ENCODE data around the gene TMEM255B.
"Not testable (repeated sequence)": the region's sequence is repeated elsewhere in the genome, so short reads cannot be mapped to it uniquely, and the experiment has no call there.

Gene TMEM255B

GRCh38 chr13:113823771-113824170, 64.7 kb downstream of the TMEM255B start:
- Histone ChIP-seq H3K27me3 (no peaks in the 10 kb centered on the region), H3K36me3 (peaks cover 86% of the 10 kb centered on the region), H3K4me1 (peaks cover 10% of the 10 kb centered on the region), H3K4me3 (no peak overlapping the region), H3K9ac (no peak overlapping the region), H3K27ac (no peak overlapping the region), H4K20me1 (peaks cover 98% of the 10 kb centered on the region), H3K4me2 (no peak overlapping the region), H3K9me3 (peaks cover 22% of the 10 kb centered on the region)
- TF ChIP-seq Cebpa-rat (IDR thresholded peaks at IDR 0.05) = no peak

- H3K9ac ChIP-seq = no peak overlapping the region
- no peaks in the 10 kb centered on the region for H3K4me1 ChIP-seq
- no peak overlapping the region for H3K4me3 ChIP-seq
- peaks cover 78% of the 10 kb centered on the region for H3K36me3 ChIP-seq
- TF ChIP-seq Cebpa-rat (IDR thresholded peaks at IDR 0.05) = no peak
- no peak overlapping the region for H3K27ac ChIP-seq
- H3K9me3 ChIP-seq = peaks cover 22% of the 10 kb centered on the region
- no peak overlapping the region for H3K4me2 ChIP-seq
- peaks cover 98% of the 10 kb centered on the region for H4K20me1 ChIP-seq
- no peaks in the 10 kb centered on the region for H3K27me3 ChIP-seq
Measured at GRCh38 chr13:113825841-113826240, 66.8 kb downstream of the TMEM255B start.

- not testable (repeated sequence) for H3K4me2 ChIP-seq, H3K9ac ChIP-seq, H3K4me3 ChIP-seq, H3K4me1 ChIP-seq, H3K27ac ChIP-seq, H3K27me3 ChIP-seq
- Histone ChIP-seq H3K9me3 (peaks cover 22% of the 10 kb centered on the region), H3K36me3 (peaks cover 72% of the 10 kb centered on the region), H4K20me1 (peaks cover 98% of the 10 kb centered on the region)
Measured at GRCh38 chr13:113826446-113826845, 67.4 kb downstream of the TMEM255B start.

- peaks cover 67% of the 10 kb centered on the region for H3K36me3 ChIP-seq
- no peak overlapping the region for H3K27ac ChIP-seq
- H3K9me3 ChIP-seq = peaks cover 21% of the 10 kb centered on the region
- H3K4me2 ChIP-seq = no peak overlapping the region
- H3K27me3 ChIP-seq = no peaks in the 10 kb centered on the region
- H4K20me1 ChIP-seq = peaks cover 98% of the 10 kb centered on the region
- no peak overlapping the region for H3K9ac ChIP-seq
- H3K4me3 ChIP-seq = no peak overlapping the region
- TF ChIP-seq Cebpa-rat (IDR thresholded peaks at IDR 0.05) = no peak
- H3K4me1 ChIP-seq = no peaks in the 10 kb centered on the region
Measured at GRCh38 chr13:113827021-113827420, 68.0 kb downstream of the TMEM255B start.

- peaks cover 67% of the 10 kb centered on the region for H3K36me3 ChIP-seq
- H4K20me1 ChIP-seq = peaks cover 98% of the 10 kb centered on the region
- peaks cover 8% of the 10 kb centered on the region for H3K9me3 ChIP-seq
- H3K4me1 ChIP-seq = no peaks in the 10 kb centered on the region
- H3K9ac ChIP-seq = no peak overlapping the region
- H3K4me3 ChIP-seq = no peak overlapping the region
- H3K27ac ChIP-seq = no peak overlapping the region
- H3K27me3 ChIP-seq = no peaks in the 10 kb centered on the region
- TF ChIP-seq Cebpa-rat (IDR thresholded peaks at IDR 0.05) = no peak
- no peak overlapping the region for H3K4me2 ChIP-seq
Measured at GRCh38 chr13:113828282-113828825, 69.3 kb downstream of the TMEM255B start.

- not testable (repeated sequence) for H3K4me3 ChIP-seq, H3K9ac ChIP-seq, H3K4me2 ChIP-seq, H3K9me3 ChIP-seq, H3K27me3 ChIP-seq, H3K27ac ChIP-seq
- H3K36me3 ChIP-seq = peaks cover 70% of the 10 kb centered on the region
- peaks cover 98% of the 10 kb centered on the region for H4K20me1 ChIP-seq
- peaks cover 15% of the 10 kb centered on the region for H3K4me1 ChIP-seq
Measured at GRCh38 chr13:113830426-113830950, 71.5 kb downstream of the TMEM255B start.

GRCh38 chr13:113831061-113831460, 72.0 kb downstream of the TMEM255B start:
- Histone ChIP-seq H4K20me1 (peaks cover 97% of the 10 kb centered on the region), H3K4me2 (no peak overlapping the region), H3K27me3 (no peaks in the 10 kb centered on the region)

GRCh38 chr13:113832205-113832604, 73.2 kb downstream of the TMEM255B start:
- Histone ChIP-seq H3K4me3 (no peak overlapping the region), H4K20me1 (peaks cover 92% of the 10 kb centered on the region), H3K27ac (no peak overlapping the region), H3K9ac (no peak overlapping the region), H3K9me3 (no peaks in the 10 kb centered on the region), H3K4me1 (peaks cover 25% of the 10 kb centered on the region), H3K4me2 (no peak overlapping the region), H3K36me3 (peaks cover 57% of the 10 kb centered on the region), H3K27me3 (0 out of 2 replicates have a peak, but pooled peaks cover 4% of the 10 kb centered on the region)
- no peak for TF ChIP-seq Cebpa-rat (IDR thresholded peaks at IDR 0.05)

More at GRCh38 chr13:113831061-113831460, 72.0 kb downstream of the TMEM255B start:
- no peak overlapping the region for H3K4me3 ChIP-seq
- TF ChIP-seq Cebpa-rat (IDR thresholded peaks at IDR 0.05) = no peak
- H3K4me1 ChIP-seq = peaks cover 20% of the 10 kb centered on the region
- peaks cover 65% of the 10 kb centered on the region for H3K36me3 ChIP-seq
- no peaks in the 10 kb centered on the region for H3K9me3 ChIP-seq
- no peak overlapping the region for H3K9ac ChIP-seq
- no peak overlapping the region for H3K27ac ChIP-seq

- H4K20me1 ChIP-seq = peaks cover 92% of the 10 kb centered on the region
- H3K4me2 ChIP-seq = no peak overlapping the region
- H3K4me1 ChIP-seq = peaks cover 29% of the 10 kb centered on the region
- H3K27me3 ChIP-seq = 0 out of 2 replicates have a peak, but pooled peaks cover 5% of the 10 kb centered on the region
- H3K27ac ChIP-seq = no peak overlapping the region
- no peak for TF ChIP-seq Cebpa-rat (IDR thresholded peaks at IDR 0.05)
- no peak overlapping the region for H3K4me3 ChIP-seq
- H3K9ac ChIP-seq = no peak overlapping the region
- H3K36me3 ChIP-seq = peaks cover 53% of the 10 kb centered on the region
- no peaks in the 10 kb centered on the region for H3K9me3 ChIP-seq
Measured at GRCh38 chr13:113832631-113833030, 73.6 kb downstream of the TMEM255B start.

GRCh38 chr13:113833111-113833830, 74.2 kb downstream of the TMEM255B start:
- Histone ChIP-seq H3K36me3 (peaks cover 48% of the 10 kb centered on the region), H3K4me3 (no peak overlapping the region), H3K4me1 (peaks cover 36% of the 10 kb centered on the region), H3K27me3 (0 out of 2 replicates have a peak, but pooled peaks cover 5% of the 10 kb centered on the region), H3K9ac (no peak overlapping the region), H4K20me1 (peaks cover 92% of the 10 kb centered on the region), H3K9me3 (no peaks in the 10 kb centered on the region), H3K27ac (no peak overlapping the region), H3K4me2 (no peak overlapping the region)
- no peak for TF ChIP-seq Cebpa-rat (IDR thresholded peaks at IDR 0.05)

GRCh38 chr13:113834006-113834405, 75.0 kb downstream of the TMEM255B start:
- Histone ChIP-seq H3K4me1 (peaks cover 43% of the 10 kb centered on the region), H4K20me1 (peaks cover 92% of the 10 kb centered on the region), H3K36me3 (peaks cover 41% of the 10 kb centered on the region)
- H3K27me3 ChIP-seq, H3K9me3 ChIP-seq, H3K27ac ChIP-seq, H3K4me3 ChIP-seq, H3K9ac ChIP-seq, H3K4me2 ChIP-seq: not testable (repeated sequence)

Measured in BLaER1 (cell line).